ENCODE measurements around the gene TMEM52. TPM values are rescaled to one million over a fixed set of nuclear protein-coding genes. Genes with fewer than 3 reads are reported as not detected.

Gene TMEM52
- total RNA-seq, 2 donors from 2014 or later = 3.5 to 9.8 TPM

DNA sequence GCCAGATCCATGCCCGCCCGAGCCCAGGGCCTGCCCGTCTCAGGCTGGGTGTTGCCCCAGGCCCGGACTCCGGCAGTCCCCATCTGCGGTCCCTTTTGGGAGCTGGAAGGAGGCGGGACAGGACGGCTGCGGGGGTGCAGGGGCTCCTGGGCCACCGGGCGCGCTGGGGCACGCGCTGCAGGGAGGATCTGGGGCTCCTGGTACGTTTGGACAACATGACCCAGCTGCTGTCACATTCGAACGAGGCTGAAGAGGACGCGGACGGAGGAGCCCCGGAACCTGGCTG, 10.6 kb downstream of the TMEM52 start:
- no peak for DNase-seq
- TF ChIP-seq, protein P1, sequence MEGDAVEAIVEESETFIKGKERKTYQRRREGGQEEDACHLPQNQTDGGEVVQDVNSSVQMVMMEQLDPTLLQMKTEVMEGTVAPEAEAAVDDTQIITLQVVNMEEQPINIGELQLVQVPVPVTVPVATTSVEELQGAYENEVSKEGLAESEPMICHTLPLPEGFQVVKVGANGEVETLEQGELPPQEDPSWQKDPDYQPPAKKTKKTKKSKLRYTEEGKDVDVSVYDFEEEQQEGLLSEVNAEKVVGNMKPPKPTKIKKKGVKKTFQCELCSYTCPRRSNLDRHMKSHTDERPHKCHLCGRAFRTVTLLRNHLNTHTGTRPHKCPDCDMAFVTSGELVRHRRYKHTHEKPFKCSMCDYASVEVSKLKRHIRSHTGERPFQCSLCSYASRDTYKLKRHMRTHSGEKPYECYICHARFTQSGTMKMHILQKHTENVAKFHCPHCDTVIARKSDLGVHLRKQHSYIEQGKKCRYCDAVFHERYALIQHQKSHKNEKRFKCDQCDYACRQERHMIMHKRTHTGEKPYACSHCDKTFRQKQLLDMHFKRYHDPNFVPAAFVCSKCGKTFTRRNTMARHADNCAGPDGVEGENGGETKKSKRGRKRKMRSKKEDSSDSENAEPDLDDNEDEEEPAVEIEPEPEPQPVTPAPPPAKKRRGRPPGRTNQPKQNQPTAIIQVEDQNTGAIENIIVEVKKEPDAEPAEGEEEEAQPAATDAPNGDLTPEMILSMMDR (IDR thresholded peaks at IDR 0.05) = no peak
- peak overlapping the region; percentile 74 to 92 for H3K9ac ChIP-seq (ENCODE audit: low read depth in 2 of 2, low read length in 2 of 2)
- peaks cover 4% of the 10 kb centered on the region for H3K4me1 ChIP-seq
- H3K4me3 ChIP-seq = peak overlapping the region; percentile 73
- H3K36me3 ChIP-seq = no peaks in the 10 kb centered on the region
- peak overlapping the region; percentile 76 for H3K27ac ChIP-seq
- intact Hi-C loops (cut with DNase I) = loop anchor here (5.0 to 10.0 kb wide), 2 partner anchors 54 to 121 kb away; no protein-coding TSS in a partner anchor
- no peaks in the 10 kb centered on the region for H3K27me3 ChIP-seq
- H3K9me3 ChIP-seq = no peaks in the 10 kb centered on the region

DNA sequence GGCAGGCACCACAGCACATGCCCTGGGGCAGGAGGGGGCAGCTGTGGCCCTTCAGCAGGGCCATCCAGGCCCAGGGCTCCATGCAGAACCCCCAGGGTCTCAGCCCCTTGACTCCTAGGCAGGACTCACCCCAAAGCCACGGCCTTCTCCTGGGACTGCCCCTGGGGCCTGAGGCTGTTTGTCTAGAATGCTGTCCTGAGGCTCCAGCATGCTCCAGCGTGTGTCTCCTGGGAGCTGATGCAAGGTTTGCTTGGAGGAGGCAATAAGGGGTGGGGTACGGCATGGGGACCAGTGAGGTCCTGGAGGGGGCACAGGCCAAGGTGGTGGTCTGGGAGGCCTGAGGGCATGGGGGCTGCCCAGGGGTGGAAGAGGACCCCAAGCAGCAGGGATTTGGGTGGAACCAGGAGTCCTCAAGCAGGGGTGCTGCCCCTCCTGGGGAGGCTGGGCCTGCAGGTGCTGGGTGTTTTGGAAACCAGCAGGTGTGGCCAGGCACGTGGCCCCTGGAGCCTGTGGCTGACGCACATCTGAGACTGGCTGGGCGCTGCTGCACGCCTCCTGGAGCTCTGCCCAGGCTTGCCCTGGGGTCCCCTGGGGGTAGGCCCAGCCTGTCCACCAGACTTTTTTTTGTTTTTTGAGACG, 11.9 kb downstream of the TMEM52 start:
- Histone ChIP-seq H3K27ac (no peak overlapping the region), H3K9me3 (no peaks in the 10 kb centered on the region), H3K27me3 (no peaks in the 10 kb centered on the region), H3K4me3 (no peak overlapping the region), H3K9ac (ENCODE audit: low read depth in 2 of 2, low read length in 2 of 2) (no peak overlapping the region), H3K4me1 (peaks cover 4% of the 10 kb centered on the region), H3K36me3 (no peaks in the 10 kb centered on the region)
- DNase-seq = peak; percentile 32
- intact Hi-C loops (cut with DNase I) = loop anchor here (5.0 to 10.0 kb wide), 2 partner anchors 52 to 120 kb away; no protein-coding TSS in a partner anchor
- TF ChIP-seq, protein P1 (IDR thresholded peaks at IDR 0.05) = no peak

DNA sequence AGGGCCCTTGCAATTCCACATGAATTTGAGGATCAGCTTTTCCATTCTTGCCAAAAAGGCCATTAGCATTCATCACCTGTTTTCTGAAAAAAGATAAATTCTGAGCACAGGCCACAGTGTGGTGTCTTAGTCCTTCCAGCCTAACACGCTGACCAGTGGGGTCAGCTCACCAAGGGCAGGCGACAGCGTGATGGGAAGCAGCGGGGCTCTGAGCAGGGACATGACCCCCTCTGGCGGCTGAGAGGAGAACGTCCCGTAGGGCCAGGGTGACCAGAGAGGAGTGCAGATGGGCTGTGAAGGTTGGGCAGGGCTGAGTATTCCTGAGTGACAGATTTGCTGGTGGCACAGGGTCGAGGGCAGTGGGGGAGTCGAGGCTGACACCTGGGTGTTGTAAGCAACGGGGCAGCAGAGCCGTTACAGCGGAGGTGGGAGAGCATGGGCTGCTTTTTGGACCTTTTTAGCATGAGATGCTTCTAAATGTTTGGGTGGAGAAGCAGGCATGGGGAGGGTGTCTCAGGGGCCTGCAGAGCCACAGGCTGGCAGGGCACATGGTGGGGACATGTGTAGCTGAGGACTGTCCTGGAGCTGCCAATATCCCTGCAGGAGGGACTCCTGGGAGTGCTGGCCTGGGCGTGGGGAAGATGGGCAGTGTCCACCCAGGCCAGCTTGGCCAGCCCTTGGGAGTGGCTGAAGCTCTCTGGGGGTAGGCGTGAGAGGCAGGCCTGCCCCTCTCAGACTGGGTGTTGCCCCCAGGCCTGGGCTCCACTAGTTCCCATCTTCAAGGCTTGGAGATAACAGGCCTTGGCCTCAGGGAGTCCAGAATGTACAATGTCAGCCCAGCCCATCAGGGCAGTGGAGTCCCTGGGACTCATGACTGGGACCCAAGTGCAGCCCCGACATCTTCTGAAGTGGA, 12.6 kb downstream of the TMEM52 start:
- Histone ChIP-seq H3K36me3 (no peaks in the 10 kb centered on the region), H3K27ac (no peak overlapping the region), H3K4me3 (no peak overlapping the region), H3K27me3 (no peaks in the 10 kb centered on the region), H3K4me1 (peaks cover 4% of the 10 kb centered on the region), H3K9me3 (no peaks in the 10 kb centered on the region), H3K9ac (ENCODE audit: low read depth in 2 of 2, low read length in 2 of 2) (no peak overlapping the region)
- DNase-seq = peak; percentile 89
- intact Hi-C loops (cut with DNase I) = loop anchor here (5.0 to 10.0 kb wide), 2 partner anchors 52 to 119 kb away; no protein-coding TSS in a partner anchor
- TF ChIP-seq, protein P1 (IDR thresholded peaks at IDR 0.05) = peak; percentile 84

DNA sequence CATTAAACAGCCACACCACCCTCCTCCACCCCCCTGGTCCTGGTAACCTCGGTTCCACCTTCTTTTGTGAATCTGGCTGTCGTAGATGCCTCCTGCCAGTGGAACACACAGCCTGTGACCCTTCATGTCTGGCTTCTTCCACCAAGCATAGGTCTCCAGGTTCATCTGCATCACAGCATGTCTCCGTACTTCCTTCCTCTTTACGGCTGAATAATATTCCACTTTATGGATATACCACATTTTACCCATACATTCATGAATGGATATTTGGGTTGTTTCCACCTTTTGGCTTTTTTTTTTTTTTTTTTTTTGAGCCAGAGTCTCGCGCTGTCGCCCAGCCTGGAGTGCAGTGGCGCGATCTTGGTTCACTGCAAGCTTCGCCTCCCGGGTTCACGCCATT, 15.9 kb downstream of the TMEM52 start:
- TF ChIP-seq, protein P1 (IDR thresholded peaks at IDR 0.05) = no peak
- intact Hi-C loops (cut with DNase I) = loop anchor here (10.0 kb wide), 1 partner anchor 48 kb away; no protein-coding TSS in a partner anchor
- no peaks in the 10 kb centered on the region for H3K27me3 ChIP-seq

DNA sequence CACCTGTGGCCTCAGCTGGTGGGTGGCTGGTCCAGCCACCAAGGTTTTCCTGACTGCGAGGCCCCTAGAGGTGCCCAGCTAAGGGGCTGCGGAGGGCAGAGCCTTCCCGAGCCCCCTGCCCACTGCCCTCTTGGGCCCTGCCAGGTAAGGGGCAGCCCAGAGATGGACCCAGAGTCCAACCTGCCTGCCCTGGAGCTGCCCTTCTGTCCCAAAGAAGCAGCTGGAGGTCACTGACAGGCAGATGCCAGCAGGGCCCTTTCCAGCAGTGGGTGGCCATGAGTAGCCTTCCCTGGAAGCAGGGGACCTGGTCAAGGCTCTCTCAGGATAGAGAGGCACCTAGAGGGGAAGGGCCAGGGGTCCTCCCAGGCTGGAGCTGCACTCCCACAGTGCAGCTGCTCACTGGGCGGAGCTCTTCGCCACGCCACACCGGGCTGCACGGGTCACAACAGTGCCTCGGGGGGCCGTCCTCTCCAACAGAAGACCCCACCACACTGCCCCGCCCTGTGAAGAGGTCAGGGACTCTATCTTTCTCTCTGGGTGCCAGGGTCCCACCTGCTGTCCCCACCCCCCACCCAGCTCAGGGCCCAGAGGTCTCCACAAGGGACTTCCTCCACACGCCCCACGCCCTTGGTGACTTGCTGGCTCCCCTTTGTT, 17.3 kb downstream of the TMEM52 start:
- intact Hi-C loops (cut with DNase I) = loop anchor here (10.0 kb wide), 1 partner anchor 47 kb away; no protein-coding TSS in a partner anchor
- Histone ChIP-seq H3K4me1 (no peaks in the 10 kb centered on the region), H3K36me3 (no peaks in the 10 kb centered on the region), H3K27me3 (no peaks in the 10 kb centered on the region), H3K9ac (ENCODE audit: low read depth in 2 of 2, low read length in 2 of 2) (no peak overlapping the region), H3K4me3 (no peak overlapping the region), H3K9me3 (no peaks in the 10 kb centered on the region), H3K27ac (no peak overlapping the region)
- no peak for DNase-seq
- TF ChIP-seq, protein P1 (IDR thresholded peaks at IDR 0.05) = no peak

More for the DNA sequence above, 15.9 kb downstream of the TMEM52 start:
- Histone ChIP-seq H3K9me3 (no peaks in the 10 kb centered on the region), H3K4me1 (peaks cover 1% of the 10 kb centered on the region), H3K4me3 (no peak overlapping the region), H3K36me3 (no peaks in the 10 kb centered on the region), H3K9ac (ENCODE audit: low read depth in 2 of 2, low read length in 2 of 2) (no peak overlapping the region), H3K27ac (no peak overlapping the region)
- DNase-seq = no peak

Measured in colonic mucosa (tissue), 4 donors.